ENCODE data around the gene CNDP2.
"Not testable (repeated sequence)": the region's sequence is repeated elsewhere in the genome, so short reads cannot be mapped to it uniquely, and the experiment has no call there.

CNDP2 gene

GRCh38 chr18:74534981-74535649 is 39.0 kb downstream of the CNDP2 start:
- DNase-seq (ENCODE audit: low read depth in 2 of 2), result no peak

- no peak for DNase-seq (ENCODE audit: low read depth in 2 of 2)
Measured at GRCh38 chr18:74539289-74539688, 43.1 kb downstream of the CNDP2 start.

GRCh38 chr18:74540652-74541421 is 44.7 kb downstream of the CNDP2 start:
- DNase-seq (ENCODE audit: low read depth in 2 of 2), result no peak

GRCh38 chr18:74541703-74542555 is 45.8 kb downstream of the CNDP2 start:
- no peak for DNase-seq (ENCODE audit: low read depth in 2 of 2)

- DNase-seq (ENCODE audit: low read depth in 2 of 2), result no peak
Measured at GRCh38 chr18:74544898-74545297, 48.7 kb downstream of the CNDP2 start.

- DNase-seq (ENCODE audit: low read depth in 2 of 2), result no peak
Measured at GRCh38 chr18:74546007-74546406, 49.8 kb downstream of the CNDP2 start.

GRCh38 chr18:74546751-74547530 is 50.8 kb downstream of the CNDP2 start:
- no peak for DNase-seq (ENCODE audit: low read depth in 2 of 2)

GRCh38 chr18:74547860-74548259 is 51.7 kb downstream of the CNDP2 start:
- no peak for DNase-seq (ENCODE audit: low read depth in 2 of 2)

- no peak for DNase-seq (ENCODE audit: low read depth in 2 of 2)
Measured at GRCh38 chr18:74549591-74550104, 53.5 kb downstream of the CNDP2 start.

GRCh38 chr18:74550886-74551285 is 54.7 kb downstream of the CNDP2 start:
- DNase-seq (ENCODE audit: low read depth in 2 of 2), result no peak

- DNase-seq (ENCODE audit: low read depth in 2 of 2), result no peak
Measured at GRCh38 chr18:74551452-74551851, 55.3 kb downstream of the CNDP2 start.

- DNase-seq (ENCODE audit: low read depth in 2 of 2), result peak; percentile 61 to 71
Measured at GRCh38 chr18:74551936-74552555, 55.9 kb downstream of the CNDP2 start.

GRCh38 chr18:74556126-74556525 is 60.0 kb downstream of the CNDP2 start:
- no peak for DNase-seq (ENCODE audit: low read depth in 2 of 2)

GRCh38 chr18:74558096-74558495 is 61.9 kb downstream of the CNDP2 start:
- no peak for DNase-seq (ENCODE audit: low read depth in 2 of 2)

- DNase-seq (ENCODE audit: low read depth in 2 of 2), result no peak
Measured at GRCh38 chr18:74562131-74562730, 66.1 kb downstream of the CNDP2 start.

- no peak for DNase-seq (ENCODE audit: low read depth in 2 of 2)
Measured at GRCh38 chr18:74562775-74563174, 66.6 kb downstream of the CNDP2 start.

- no peak for DNase-seq (ENCODE audit: low read depth in 2 of 2)
Measured at GRCh38 chr18:74563999-74564398, 67.8 kb downstream of the CNDP2 start.

- DNase-seq (ENCODE audit: low read depth in 2 of 2), result not testable (repeated sequence)
Measured at GRCh38 chr18:74565164-74565563, 69.0 kb downstream of the CNDP2 start.

- not testable (repeated sequence) for DNase-seq (ENCODE audit: low read depth in 2 of 2)
Measured at GRCh38 chr18:74565993-74566392, 69.8 kb downstream of the CNDP2 start.

- no peak for DNase-seq (ENCODE audit: low read depth in 2 of 2)
Measured at GRCh38 chr18:74567822-74568221, 71.7 kb downstream of the CNDP2 start.
